MM.1S (cell line): Measurements from ENCODE around the gene ZNF618.

Source experiments
- DNase-seq: peaks from one replicate; pipeline ENCODE4 v3.0.0-alpha.2; 2015
- H2AFZ ChIP-seq: fragments of 300-600 bp; sonication (generic); 2 replicates; pipeline ENCODE4 v1.6.0; 2016; ENCODE audit warnings: antibody characterized with exemption, low read length
- H3F3A ChIP-seq: fragments of 300-600 bp; sonication (generic); 2 replicates; pipeline ENCODE4 v1.6.1; 2016; ENCODE audit warnings: mild to moderate bottlenecking, antibody characterized with exemption, low read length, moderate library complexity, mixed read lengths; ENCODE audit not compliant: insufficient read depth
- H3K27ac ChIP-seq: fragments of 300-600 bp; sonication (generic); 2 replicates; pipeline ENCODE4 v1.5.1; 2016; ENCODE audit warnings: mild to moderate bottlenecking, low read length
- H3K27me3 ChIP-seq: fragments of 300-600 bp; sonication (generic); replicated peaks from 2 replicates; pipeline ENCODE4 v1.6.0; 2016; ENCODE audit warnings: low read length; ENCODE audit not compliant: insufficient read depth
- H3K36me3 ChIP-seq: fragments of 300-600 bp; sonication (generic); replicated peaks from 2 replicates; pipeline ENCODE4 v1.6.1; 2016; ENCODE audit warnings: mild to moderate bottlenecking, low read length, mixed read lengths; ENCODE audit not compliant: insufficient read depth
- H3K4me1 ChIP-seq: fragments of 300-600 bp; sonication (generic); 2 replicates; pipeline ENCODE4 v1.6.1; 2016; ENCODE audit warnings: low read length, mixed read lengths
- H3K4me2 ChIP-seq: fragments of 300-600 bp; sonication (generic); 2 replicates; pipeline ENCODE4 v1.6.0; 2016; ENCODE audit warnings: low read depth, low read length
- H3K4me3 ChIP-seq: fragments of 300-600 bp; sonication (generic); 2 replicates; pipeline ENCODE4 v1.5.1; 2016; ENCODE audit warnings: low read length, mixed read lengths
- H3K79me2 ChIP-seq: fragments of 300-600 bp; sonication (generic); 2 replicates; pipeline ENCODE4 v1.6.1; 2016; ENCODE audit warnings: mixed run types, low read length, mixed read lengths
- H3K9ac ChIP-seq: fragments of 300-600 bp; sonication (generic); 2 replicates; pipeline ENCODE4 v1.6.1; 2016; ENCODE audit warnings: low read length, mixed read lengths
- H3K9me2 ChIP-seq: fragments of 300-600 bp; sonication (generic); replicated peaks from 2 replicates; pipeline ENCODE4 v1.6.1; 2016; ENCODE audit warnings: mild to moderate bottlenecking, low read length, mixed read lengths; ENCODE audit not compliant: insufficient read depth
- H3K9me3 ChIP-seq: fragments of 300-600 bp; sonication (generic); replicated peaks from 2 replicates; pipeline ENCODE4 v1.6.1; 2016; ENCODE audit warnings: mild to moderate bottlenecking, low read length, mixed read lengths; ENCODE audit not compliant: insufficient read depth
- H4K20me1 ChIP-seq: fragments of 300-600 bp; sonication (generic); 2 replicates; pipeline ENCODE4 v1.6.1; 2016; ENCODE audit warnings: mild to moderate bottlenecking, low read length, moderate library complexity, mixed read lengths; ENCODE audit not compliant: insufficient read depth
- EZH2 ChIP-seq: fragments of 300-600 bp; sonication (generic); optimal IDR thresholded peaks from 2 replicates; pipeline ENCODE3; 2017; ENCODE audit warnings: low read depth, mild to moderate bottlenecking, antibody characterized with exemption, low read length, mixed read lengths
- EZH2phosphoT487 ChIP-seq: fragments of 300-600 bp; sonication (generic); IDR thresholded peaks from 2 replicates; pipeline ENCODE4 v1.6.1; 2018; ENCODE audit warnings: antibody characterized with exemption, low read length
- TF ChIP-seq, protein P1 (sequence below): fragments of 300-600 bp; sonication (generic); IDR thresholded peaks from 2 replicates; pipeline ENCODE4 v1.5.1; 2016; ENCODE audit warnings: antibody characterized with exemption, low read length, mixed read lengths

ZNF618 gene

DNA sequence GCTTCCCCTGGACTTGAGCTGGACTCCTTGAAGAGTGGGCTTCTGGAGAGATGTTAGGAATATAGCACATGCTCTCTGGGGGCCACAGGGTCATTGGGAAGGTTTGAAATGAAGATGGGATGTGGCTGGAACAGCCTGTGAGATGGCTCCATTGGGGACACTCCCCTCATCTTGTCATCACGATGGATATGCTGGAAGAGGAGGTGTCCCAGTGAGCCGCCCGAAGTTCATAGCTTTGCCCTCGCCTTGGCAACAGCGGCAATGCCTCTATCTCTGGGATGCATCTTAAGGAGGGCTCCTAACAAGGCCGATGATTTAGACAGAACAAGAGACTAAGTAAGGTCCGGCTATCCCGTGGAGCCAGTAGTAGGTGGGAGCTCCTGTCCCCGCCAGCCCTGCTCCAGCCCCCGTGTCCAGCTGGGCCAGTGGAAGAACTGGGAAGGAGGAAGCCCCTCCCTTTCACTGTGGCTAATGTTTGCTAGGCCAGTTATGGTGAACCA is 178.1 kb downstream of the ZNF618 start:
- TF ChIP-seq, protein P1, sequence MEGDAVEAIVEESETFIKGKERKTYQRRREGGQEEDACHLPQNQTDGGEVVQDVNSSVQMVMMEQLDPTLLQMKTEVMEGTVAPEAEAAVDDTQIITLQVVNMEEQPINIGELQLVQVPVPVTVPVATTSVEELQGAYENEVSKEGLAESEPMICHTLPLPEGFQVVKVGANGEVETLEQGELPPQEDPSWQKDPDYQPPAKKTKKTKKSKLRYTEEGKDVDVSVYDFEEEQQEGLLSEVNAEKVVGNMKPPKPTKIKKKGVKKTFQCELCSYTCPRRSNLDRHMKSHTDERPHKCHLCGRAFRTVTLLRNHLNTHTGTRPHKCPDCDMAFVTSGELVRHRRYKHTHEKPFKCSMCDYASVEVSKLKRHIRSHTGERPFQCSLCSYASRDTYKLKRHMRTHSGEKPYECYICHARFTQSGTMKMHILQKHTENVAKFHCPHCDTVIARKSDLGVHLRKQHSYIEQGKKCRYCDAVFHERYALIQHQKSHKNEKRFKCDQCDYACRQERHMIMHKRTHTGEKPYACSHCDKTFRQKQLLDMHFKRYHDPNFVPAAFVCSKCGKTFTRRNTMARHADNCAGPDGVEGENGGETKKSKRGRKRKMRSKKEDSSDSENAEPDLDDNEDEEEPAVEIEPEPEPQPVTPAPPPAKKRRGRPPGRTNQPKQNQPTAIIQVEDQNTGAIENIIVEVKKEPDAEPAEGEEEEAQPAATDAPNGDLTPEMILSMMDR, result no peak
- TF ChIP-seq EZH2phosphoT487 (no peak), EZH2 (no peak)
- H2AFZ ChIP-seq, result no peak overlapping the region
- H3K9ac ChIP-seq, result no peak overlapping the region
- no peak overlapping the region for H3K4me3 ChIP-seq
- no peaks in the 10 kb centered on the region for H3K79me2 ChIP-seq
- no peaks in the 10 kb centered on the region for H3K27me3 ChIP-seq
- no peaks in the 10 kb centered on the region for H3K36me3 ChIP-seq
- no peak overlapping the region for H3K27ac ChIP-seq
- H4K20me1 ChIP-seq, result no peaks in the 10 kb centered on the region
- H3K9me2 ChIP-seq, result no peaks in the 10 kb centered on the region
- H3K4me1 ChIP-seq, result no peaks in the 10 kb centered on the region
- DNase-seq, result no peak
- H3K9me3 ChIP-seq, result no peaks in the 10 kb centered on the region
- no peaks in the 10 kb centered on the region for H3F3A ChIP-seq
- no peak overlapping the region for H3K4me2 ChIP-seq

DNA sequence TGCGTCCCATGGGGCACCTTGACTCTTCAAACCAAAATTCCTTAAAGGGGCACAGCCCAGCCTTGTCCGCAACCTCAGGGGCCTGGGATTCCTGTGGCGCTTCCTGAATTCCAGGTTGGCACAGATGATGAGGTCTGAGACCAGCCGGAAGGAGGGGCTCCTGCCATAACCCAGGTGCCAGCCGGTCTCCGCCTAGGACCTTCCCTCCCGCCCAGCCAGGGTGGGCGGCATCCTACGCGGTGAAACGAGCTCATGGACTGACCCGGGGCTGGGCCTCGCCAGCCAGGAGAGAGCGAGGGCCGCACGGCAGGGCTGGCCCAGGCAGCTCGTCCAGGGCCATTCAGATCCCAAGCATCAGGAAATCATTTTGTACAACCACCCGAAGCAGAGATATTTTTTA is 179.0 kb downstream of the ZNF618 start:
- Histone ChIP-seq H3F3A (no peaks in the 10 kb centered on the region), H4K20me1 (no peaks in the 10 kb centered on the region), H3K27me3 (no peaks in the 10 kb centered on the region), H3K27ac (no peak overlapping the region), H3K9ac (no peak overlapping the region), H3K79me2 (no peaks in the 10 kb centered on the region), H3K9me3 (no peaks in the 10 kb centered on the region), H3K4me1 (no peaks in the 10 kb centered on the region), H3K36me3 (no peaks in the 10 kb centered on the region), H2AFZ (no peak overlapping the region), H3K4me3 (no peak overlapping the region), H3K9me2 (no peaks in the 10 kb centered on the region), H3K4me2 (no peak overlapping the region)
- DNase-seq, result no peak
- TF ChIP-seq EZH2 (no peak), EZH2phosphoT487 (no peak)
- TF ChIP-seq, protein P1, result no peak

DNA sequence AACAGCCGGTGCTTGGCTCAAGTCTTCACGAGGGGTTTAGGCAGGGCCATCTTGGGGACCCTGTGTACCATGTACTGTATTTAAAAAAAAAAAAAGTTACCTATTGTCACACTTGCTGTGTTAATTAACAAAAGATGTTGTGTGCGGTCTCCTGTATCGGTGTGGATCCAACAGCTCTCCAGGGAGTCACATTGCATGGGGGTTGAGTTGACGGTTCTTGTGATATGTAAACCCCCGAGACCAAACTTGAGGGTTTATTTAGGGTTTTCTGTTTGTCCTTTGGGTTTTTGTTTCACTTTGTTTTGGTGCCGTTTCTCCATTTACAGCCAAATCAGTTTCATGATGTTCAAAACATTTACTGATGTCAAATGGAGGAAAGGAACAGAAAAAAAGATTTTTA is 179.8 kb downstream of the ZNF618 start:
- Histone ChIP-seq H3K4me2 (peak overlapping the region; percentile 58), H3K9ac (peak overlapping the region; percentile 15; the same call in 1 of the 2 replicates)
- no peak for TF ChIP-seq EZH2phosphoT487
- TF ChIP-seq, protein P1, result no peak
- no peak for TF ChIP-seq EZH2

More for the DNA sequence above, 179.8 kb downstream of the ZNF618 start:
- Histone ChIP-seq H2AFZ (peak overlapping the region; percentile 28), H3K27ac (no peak overlapping the region), H3K36me3 (no peaks in the 10 kb centered on the region), H4K20me1 (no peaks in the 10 kb centered on the region), H3K27me3 (no peaks in the 10 kb centered on the region), H3K9me3 (no peaks in the 10 kb centered on the region), H3K4me1 (no peaks in the 10 kb centered on the region), H3K4me3 (peak overlapping the region; percentile 49), H3K9me2 (no peaks in the 10 kb centered on the region), H3F3A (no peaks in the 10 kb centered on the region), H3K79me2 (no peaks in the 10 kb centered on the region)
- DNase-seq, result peak; percentile 37
